Mesothelial cell of epicardium (in vitro differentiated cells): ENCODE results near the gene ACTRT3. TPM values are rescaled to one million over a fixed set of nuclear protein-coding genes. Genes with fewer than 3 reads are reported as not detected.
"Not testable (repeated sequence)": the region's sequence is repeated elsewhere in the genome, so short reads cannot be mapped to it uniquely, and the experiment has no call there.

Experiments
- DNase-seq, 2 experiments: peaks; one replicate each; pipeline ENCODE4 v3.0.0; 2021; ENCODE audit warnings: low spot score in 2 of 2; ENCODE audit not compliant: unreplicated experiment in 2 of 2
- H3K27ac Mint-ChIP-seq: 2 replicates; pipeline ENCODE4 v1.8.0; 2021; ENCODE audit warnings: mixed read lengths
- H3K27me3 Mint-ChIP-seq: 2 replicates; pipeline ENCODE4 v1.8.0; 2021; ENCODE audit warnings: low read depth, mixed read lengths
- H3K36me3 Mint-ChIP-seq: 2 replicates; pipeline ENCODE4 v1.8.0; 2021; ENCODE audit warnings: mixed read lengths
- H3K4me1 Mint-ChIP-seq: 2 replicates; pipeline ENCODE4 v1.8.0; 2021; ENCODE audit warnings: mixed read lengths
- H3K4me3 Mint-ChIP-seq: 2 replicates; pipeline ENCODE4 v1.8.0; 2021; ENCODE audit warnings: mild to moderate bottlenecking, moderate library complexity, mixed read lengths
- H3K9me3 Mint-ChIP-seq: 2 replicates; pipeline ENCODE4 v1.8.0; 2021; ENCODE audit warnings: mixed read lengths
- total RNA-seq: library from RNA; stranded (reverse); gene quantifications from 3 replicates; pipeline ENCODE4 v1.2.1, GENCODE V29; 2021
- TF ChIP-seq, protein P1 (sequence below): fragments of 200-600 bp; sonication (generic); IDR thresholded peaks from one replicate; pipeline ENCODE4 v1.5.0; 2021; ENCODE audit warnings: antibody characterized with exemption; ENCODE audit not compliant: unreplicated experiment

ACTRT3 gene
- total RNA-seq, 1 donor from 2014 or later: 3.5 TPM

GRCh38 chr3:169750665-169751064 is 18.7 kb downstream of the ACTRT3 start:
- Mint-ChIP-seq H3K27me3 (peaks cover 10% of the 10 kb centered on the region), H3K4me3 (no peak overlapping the region), H3K4me1 (peaks cover 9% of the 10 kb centered on the region), H3K9me3 (peaks cover 4% of the 10 kb centered on the region), H3K27ac (no peak overlapping the region), H3K36me3 (no peaks in the 10 kb centered on the region)
- TF ChIP-seq, protein P1, sequence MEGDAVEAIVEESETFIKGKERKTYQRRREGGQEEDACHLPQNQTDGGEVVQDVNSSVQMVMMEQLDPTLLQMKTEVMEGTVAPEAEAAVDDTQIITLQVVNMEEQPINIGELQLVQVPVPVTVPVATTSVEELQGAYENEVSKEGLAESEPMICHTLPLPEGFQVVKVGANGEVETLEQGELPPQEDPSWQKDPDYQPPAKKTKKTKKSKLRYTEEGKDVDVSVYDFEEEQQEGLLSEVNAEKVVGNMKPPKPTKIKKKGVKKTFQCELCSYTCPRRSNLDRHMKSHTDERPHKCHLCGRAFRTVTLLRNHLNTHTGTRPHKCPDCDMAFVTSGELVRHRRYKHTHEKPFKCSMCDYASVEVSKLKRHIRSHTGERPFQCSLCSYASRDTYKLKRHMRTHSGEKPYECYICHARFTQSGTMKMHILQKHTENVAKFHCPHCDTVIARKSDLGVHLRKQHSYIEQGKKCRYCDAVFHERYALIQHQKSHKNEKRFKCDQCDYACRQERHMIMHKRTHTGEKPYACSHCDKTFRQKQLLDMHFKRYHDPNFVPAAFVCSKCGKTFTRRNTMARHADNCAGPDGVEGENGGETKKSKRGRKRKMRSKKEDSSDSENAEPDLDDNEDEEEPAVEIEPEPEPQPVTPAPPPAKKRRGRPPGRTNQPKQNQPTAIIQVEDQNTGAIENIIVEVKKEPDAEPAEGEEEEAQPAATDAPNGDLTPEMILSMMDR: no peak
- DNase-seq: no peak

- H3K4me3 Mint-ChIP-seq: no peak overlapping the region
- no peak overlapping the region for H3K27ac Mint-ChIP-seq
- H3K4me1 Mint-ChIP-seq: peaks cover 17% of the 10 kb centered on the region
- H3K9me3 Mint-ChIP-seq: peaks cover 4% of the 10 kb centered on the region
- peaks cover 10% of the 10 kb centered on the region for H3K27me3 Mint-ChIP-seq
- TF ChIP-seq, protein P1: no peak
- H3K36me3 Mint-ChIP-seq: no peaks in the 10 kb centered on the region
- DNase-seq: no peak
These were observed 20.7 kb downstream of the ACTRT3 start for GRCh38 chr3:169748670-169749069.

- TF ChIP-seq, protein P1: no peak
- no peak for DNase-seq
- peaks cover 10% of the 10 kb centered on the region for H3K27me3 Mint-ChIP-seq
- no peaks in the 10 kb centered on the region for H3K36me3 Mint-ChIP-seq
- H3K4me3 Mint-ChIP-seq: no peak overlapping the region
- H3K4me1 Mint-ChIP-seq: peaks cover 23% of the 10 kb centered on the region
- peaks cover 4% of the 10 kb centered on the region for H3K9me3 Mint-ChIP-seq
- H3K27ac Mint-ChIP-seq: no peak overlapping the region
These were observed 22.4 kb downstream of the ACTRT3 start for GRCh38 chr3:169746924-169747323.

DNA sequence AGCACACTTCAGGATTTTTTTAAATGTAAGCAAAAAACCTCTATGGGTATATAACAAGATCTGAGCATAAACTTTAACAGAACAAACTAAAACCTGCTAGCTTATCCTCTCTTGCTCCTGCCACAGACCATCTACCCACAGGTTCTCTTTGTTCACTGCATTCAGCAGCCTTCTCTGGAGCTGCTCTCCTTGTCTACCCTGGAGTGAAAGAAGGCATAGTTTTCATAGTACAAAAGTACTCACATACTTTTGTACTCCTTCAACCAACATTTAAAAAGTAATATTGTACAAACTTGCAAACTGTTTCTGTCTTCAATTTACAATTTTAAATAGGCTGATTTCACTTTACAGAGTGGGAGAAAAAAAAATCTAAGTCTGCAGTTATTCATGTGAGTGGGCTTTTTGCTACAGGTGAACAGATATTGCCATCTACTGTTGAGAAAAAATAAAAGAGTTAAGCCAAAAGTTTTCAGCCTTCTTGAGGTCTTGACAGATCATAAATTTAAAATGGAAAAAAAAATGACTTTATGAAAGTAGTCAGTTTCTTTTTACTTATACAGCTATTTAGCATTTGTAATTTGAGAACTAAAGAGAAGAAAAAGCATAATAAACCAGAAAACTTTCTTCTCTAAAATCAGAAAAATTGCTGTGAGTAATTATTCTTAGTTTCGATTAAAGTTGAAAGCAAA is 24.9 kb downstream of the ACTRT3 start:
- Mint-ChIP-seq H3K4me1 (peaks cover 21% of the 10 kb centered on the region), H3K9me3 (peaks cover 4% of the 10 kb centered on the region), H3K4me3 (no peak overlapping the region), H3K27ac (peak overlapping the region; percentile 32), H3K27me3 (peaks cover 10% of the 10 kb centered on the region), H3K36me3 (no peaks in the 10 kb centered on the region)
- TF ChIP-seq, protein P1: no peak
- DNase-seq: no peak

DNA sequence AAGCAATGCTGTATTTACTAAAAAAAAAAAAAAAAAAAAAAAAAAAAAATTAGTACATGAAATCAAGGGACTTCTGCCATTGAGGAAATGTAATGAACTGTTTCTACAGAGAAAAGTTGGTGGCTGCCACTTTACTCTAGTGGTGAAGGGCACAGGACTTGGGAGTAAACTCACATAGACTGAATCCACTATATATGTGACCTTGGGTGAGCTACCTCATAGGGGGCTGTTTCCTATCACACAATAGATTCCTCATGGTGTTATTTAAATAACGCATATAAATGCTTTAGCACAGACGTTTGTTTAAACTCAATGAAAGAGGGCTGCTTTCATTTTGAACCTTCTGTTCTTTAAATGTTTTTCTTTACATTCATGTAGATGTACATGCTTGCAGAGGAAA is 30.3 kb downstream of the ACTRT3 start:
- Mint-ChIP-seq H3K9me3 (peaks cover 32% of the 10 kb centered on the region), H3K27ac (no peak overlapping the region), H3K4me3 (no peak overlapping the region), H3K27me3 (no peaks in the 10 kb centered on the region), H3K4me1 (peaks cover 11% of the 10 kb centered on the region), H3K36me3 (peaks cover 1% of the 10 kb centered on the region)
- no peak for DNase-seq
- TF ChIP-seq, protein P1: no peak

GRCh38 chr3:169731857-169732256 is 37.5 kb downstream of the ACTRT3 start:
- not testable (repeated sequence) for DNase-seq, H3K27ac Mint-ChIP-seq, H3K4me1 Mint-ChIP-seq, H3K4me3 Mint-ChIP-seq, H3K36me3 Mint-ChIP-seq
- H3K9me3 Mint-ChIP-seq: peaks cover 76% of the 10 kb centered on the region
- H3K27me3 Mint-ChIP-seq: peaks cover 22% of the 10 kb centered on the region
